Measurements from ENCODE around the gene PPP1R27. TPM values are rescaled to one million over a fixed set of nuclear protein-coding genes. Genes with fewer than 3 reads are reported as not detected.

Gene PPP1R27
- total RNA-seq, 1 donor from 2014 or later: not detected

GRCh38 chr17:81867991-81868673 is 33.3 kb upstream of the PPP1R27 start:
- Mint-ChIP-seq H3K27me3 (ENCODE audit: low read depth) (no peaks in the 10 kb centered on the region), H3K36me3 (no peaks in the 10 kb centered on the region), H3K4me1 (peaks cover 47% of the 10 kb centered on the region), H3K9me3 (no peaks in the 10 kb centered on the region), H3K4me3 (peak overlapping the region; percentile 20), H3K27ac (peak overlapping the region; percentile 96)
- DNase-seq (ENCODE audit: low spot score in 2 of 2, unreplicated experiment in 2 of 2): no peak
- TF ChIP-seq CTCF (IDR thresholded peaks at IDR 0.05; ENCODE audit: unreplicated experiment): no peak

GRCh38 chr17:81867170-81867990 is 32.5 kb upstream of the PPP1R27 start:
- peak overlapping the region; percentile 40 for H3K4me3 Mint-ChIP-seq
- H3K4me1 Mint-ChIP-seq: peaks cover 48% of the 10 kb centered on the region
- peak overlapping the region; percentile 96 for H3K27ac Mint-ChIP-seq
- H3K27me3 Mint-ChIP-seq (ENCODE audit: low read depth): no peaks in the 10 kb centered on the region
- no peaks in the 10 kb centered on the region for H3K9me3 Mint-ChIP-seq
- no peak for DNase-seq (ENCODE audit: low spot score in 2 of 2, unreplicated experiment in 2 of 2)
- no peaks in the 10 kb centered on the region for H3K36me3 Mint-ChIP-seq
- TF ChIP-seq CTCF (IDR thresholded peaks at IDR 0.05; ENCODE audit: unreplicated experiment): no peak

GRCh38 chr17:81866440-81867169 is 31.8 kb upstream of the PPP1R27 start:
- TF ChIP-seq CTCF (IDR thresholded peaks at IDR 0.05; ENCODE audit: unreplicated experiment): no peak
- Mint-ChIP-seq H3K36me3 (no peaks in the 10 kb centered on the region), H3K27ac (peak overlapping the region; percentile 96), H3K4me1 (peaks cover 48% of the 10 kb centered on the region), H3K27me3 (ENCODE audit: low read depth) (no peaks in the 10 kb centered on the region), H3K9me3 (no peaks in the 10 kb centered on the region), H3K4me3 (no peak overlapping the region)
- no peak for DNase-seq (ENCODE audit: low spot score in 2 of 2, unreplicated experiment in 2 of 2)

- no peak overlapping the region for H3K4me3 Mint-ChIP-seq
- peak overlapping the region; percentile 96 for H3K27ac Mint-ChIP-seq
- no peak for TF ChIP-seq CTCF (IDR thresholded peaks at IDR 0.05; ENCODE audit: unreplicated experiment)
- no peaks in the 10 kb centered on the region for H3K36me3 Mint-ChIP-seq
- H3K4me1 Mint-ChIP-seq: peaks cover 51% of the 10 kb centered on the region
- DNase-seq (ENCODE audit: low spot score in 2 of 2, unreplicated experiment in 2 of 2): no peak
- H3K9me3 Mint-ChIP-seq: no peaks in the 10 kb centered on the region
- no peaks in the 10 kb centered on the region for H3K27me3 Mint-ChIP-seq (ENCODE audit: low read depth)
Measured at GRCh38 chr17:81865733-81866439, 31.0 kb upstream of the PPP1R27 start.

GRCh38 chr17:81865358-81865732 is 30.5 kb upstream of the PPP1R27 start:
- Mint-ChIP-seq H3K36me3 (no peaks in the 10 kb centered on the region), H3K27me3 (ENCODE audit: low read depth) (peaks cover 2% of the 10 kb centered on the region), H3K27ac (peak overlapping the region; percentile 43), H3K4me3 (no peak overlapping the region), H3K9me3 (no peaks in the 10 kb centered on the region), H3K4me1 (peaks cover 50% of the 10 kb centered on the region)
- no peak for DNase-seq (ENCODE audit: low spot score in 2 of 2, unreplicated experiment in 2 of 2)
- TF ChIP-seq CTCF (IDR thresholded peaks at IDR 0.05; ENCODE audit: unreplicated experiment): no peak

Measured in mesothelial cell of epicardium (in vitro differentiated cells).